Smooth muscle cell of bladder (primary cell): ENCODE data around the gene PXYLP1. TPM values are rescaled to one million over a fixed set of nuclear protein-coding genes. Genes with fewer than 3 reads are reported as not detected.

ENCODE experiments used
- total RNA-seq: library from RNA; depleted of rRNA; stranded (reverse); fragments of >200 nt; gene quantifications from 2 replicates; pipeline ENCODE4 v1.2.3, GENCODE V29; 2014

PXYLP1 gene, protein sequence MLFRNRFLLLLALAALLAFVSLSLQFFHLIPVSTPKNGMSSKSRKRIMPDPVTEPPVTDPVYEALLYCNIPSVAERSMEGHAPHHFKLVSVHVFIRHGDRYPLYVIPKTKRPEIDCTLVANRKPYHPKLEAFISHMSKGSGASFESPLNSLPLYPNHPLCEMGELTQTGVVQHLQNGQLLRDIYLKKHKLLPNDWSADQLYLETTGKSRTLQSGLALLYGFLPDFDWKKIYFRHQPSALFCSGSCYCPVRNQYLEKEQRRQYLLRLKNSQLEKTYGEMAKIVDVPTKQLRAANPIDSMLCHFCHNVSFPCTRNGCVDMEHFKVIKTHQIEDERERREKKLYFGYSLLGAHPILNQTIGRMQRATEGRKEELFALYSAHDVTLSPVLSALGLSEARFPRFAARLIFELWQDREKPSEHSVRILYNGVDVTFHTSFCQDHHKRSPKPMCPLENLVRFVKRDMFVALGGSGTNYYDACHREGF
- total RNA-seq, result 4.3 and 6.6 TPM in 2 replicates

DNA sequence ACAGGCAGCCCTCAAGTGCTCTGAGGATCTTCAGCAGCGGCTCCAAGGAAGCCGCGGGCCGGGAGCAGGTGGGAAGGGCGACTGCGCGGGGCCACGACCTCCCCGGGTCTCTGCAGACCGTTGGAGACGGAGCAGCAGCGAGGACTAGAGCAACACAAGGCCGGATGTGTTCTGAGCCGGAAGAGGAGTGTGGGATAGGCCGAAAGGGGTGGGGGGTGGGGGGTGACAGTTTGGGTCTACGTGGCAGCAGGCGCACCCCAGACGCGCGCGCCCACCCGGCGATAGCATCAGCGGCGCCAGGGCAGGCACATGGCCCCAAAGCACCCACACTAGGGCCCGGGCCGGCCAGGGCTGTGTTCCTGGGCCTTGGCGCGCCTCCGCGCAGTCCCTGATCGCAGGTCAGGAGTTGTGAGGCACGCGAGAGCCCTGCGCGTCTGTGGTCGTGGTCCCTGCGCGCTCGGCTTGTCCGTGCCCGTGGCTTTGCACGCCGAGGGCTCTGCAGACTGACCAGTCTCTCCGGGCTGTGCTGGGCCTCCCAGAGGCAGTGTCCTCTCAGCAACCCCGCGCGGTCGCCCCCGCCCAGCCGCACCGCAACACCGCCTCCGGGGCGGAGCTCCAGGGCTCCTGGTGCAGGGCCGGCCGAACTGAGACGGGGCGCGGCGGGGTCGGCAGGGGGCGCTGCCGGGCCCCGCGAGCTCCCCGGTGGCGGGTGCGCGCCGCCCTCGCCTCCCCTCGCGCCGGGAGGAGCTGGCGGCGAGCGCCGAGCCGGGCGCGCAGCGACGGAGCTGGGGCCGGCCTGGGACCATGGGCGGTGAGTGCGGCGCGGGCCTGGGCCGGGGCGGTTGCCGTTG, at the start of gene PXYLP1:
TSS of gene PXYLP1 (plus strand) at position 725 of the 851 bp plus-strand sequence. CDS start 28,351 bp downstream, outside the sequence.

Other genes with a start within 250 kb of the PXYLP1 start
- not detected in 2 replicates for gene SPSB4, start 180.5 kb upstream of the PXYLP1 start, total RNA-seq
- gene ZBTB38, start 136.7 kb downstream of the PXYLP1 start, total RNA-seq, result 105 and 116 TPM in 2 replicates